ENCODE data around the gene GABRG1. TPM values are rescaled to one million over a fixed set of nuclear protein-coding genes. Genes with fewer than 3 reads are reported as not detected.

The GABRG1 gene
- total RNA-seq, 2 donors from 2014 or later: not detected

DNA sequence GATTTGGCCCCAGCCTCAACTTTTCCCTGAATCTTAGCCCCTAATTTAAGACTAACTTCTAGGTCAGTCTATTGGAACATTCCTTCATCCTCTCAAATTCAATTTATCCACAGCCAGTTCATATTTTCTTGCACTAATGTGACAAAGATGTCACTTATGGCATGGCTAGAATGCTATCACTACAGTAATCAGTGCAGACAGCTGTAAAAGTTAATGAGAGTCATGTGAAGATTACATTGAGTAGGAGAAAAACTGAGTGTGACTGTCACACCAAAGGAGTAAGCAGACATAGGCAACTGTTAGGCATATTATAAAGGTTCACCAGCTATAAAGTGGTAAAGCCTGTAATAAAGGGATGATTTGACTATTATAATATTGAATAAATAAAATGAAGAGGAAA lies 42.6 kb downstream of the GABRG1 start:
- no peak overlapping the region for H3K27ac ChIP-seq
- intact Hi-C loops (cut with DNase I): no loop called here
- no peak for DNase-seq (ENCODE audit: low spot score)
- no peaks in the 10 kb centered on the region for H3K36me3 ChIP-seq
- H3K4me3 ChIP-seq: no peak overlapping the region
- TF ChIP-seq, protein P1, sequence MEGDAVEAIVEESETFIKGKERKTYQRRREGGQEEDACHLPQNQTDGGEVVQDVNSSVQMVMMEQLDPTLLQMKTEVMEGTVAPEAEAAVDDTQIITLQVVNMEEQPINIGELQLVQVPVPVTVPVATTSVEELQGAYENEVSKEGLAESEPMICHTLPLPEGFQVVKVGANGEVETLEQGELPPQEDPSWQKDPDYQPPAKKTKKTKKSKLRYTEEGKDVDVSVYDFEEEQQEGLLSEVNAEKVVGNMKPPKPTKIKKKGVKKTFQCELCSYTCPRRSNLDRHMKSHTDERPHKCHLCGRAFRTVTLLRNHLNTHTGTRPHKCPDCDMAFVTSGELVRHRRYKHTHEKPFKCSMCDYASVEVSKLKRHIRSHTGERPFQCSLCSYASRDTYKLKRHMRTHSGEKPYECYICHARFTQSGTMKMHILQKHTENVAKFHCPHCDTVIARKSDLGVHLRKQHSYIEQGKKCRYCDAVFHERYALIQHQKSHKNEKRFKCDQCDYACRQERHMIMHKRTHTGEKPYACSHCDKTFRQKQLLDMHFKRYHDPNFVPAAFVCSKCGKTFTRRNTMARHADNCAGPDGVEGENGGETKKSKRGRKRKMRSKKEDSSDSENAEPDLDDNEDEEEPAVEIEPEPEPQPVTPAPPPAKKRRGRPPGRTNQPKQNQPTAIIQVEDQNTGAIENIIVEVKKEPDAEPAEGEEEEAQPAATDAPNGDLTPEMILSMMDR (IDR thresholded peaks at IDR 0.05): no peak
- TF ChIP-seq POLR2AphosphoS5 (IDR thresholded peaks at IDR 0.05): no peak
- TF ChIP-seq POLR2A (IDR thresholded peaks at IDR 0.05): no peak
- no peaks in the 10 kb centered on the region for H3K27me3 ChIP-seq (replicated peaks; ENCODE audit: insufficient read depth)
- H3K4me1 ChIP-seq (replicated peaks): no peaks in the 10 kb centered on the region
- no peaks in the 10 kb centered on the region for H3K9me3 ChIP-seq

DNA sequence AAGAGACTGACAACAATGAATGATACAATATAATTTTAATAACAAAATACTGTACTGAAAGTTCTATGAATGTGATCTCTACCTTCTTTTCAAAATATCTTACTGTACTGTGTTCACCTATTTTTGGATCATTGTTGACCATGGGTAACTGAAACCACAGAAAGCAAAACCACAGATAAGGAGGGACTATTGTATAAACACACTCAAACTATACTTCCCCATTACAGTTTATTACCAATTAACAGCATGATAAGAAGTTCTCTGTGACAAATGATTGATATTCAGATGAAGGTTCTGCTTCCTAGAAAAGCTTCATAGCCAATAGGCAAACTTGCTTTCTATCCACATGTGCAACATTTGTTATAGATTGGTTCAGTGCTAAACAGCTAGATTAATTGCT lies 50.1 kb downstream of the GABRG1 start:
- H3K36me3 ChIP-seq: no peaks in the 10 kb centered on the region
- TF ChIP-seq POLR2A (IDR thresholded peaks at IDR 0.05) (no peak), POLR2AphosphoS5 (IDR thresholded peaks at IDR 0.05) (no peak)
- TF ChIP-seq, protein P1 (IDR thresholded peaks at IDR 0.05): no peak

DNA sequence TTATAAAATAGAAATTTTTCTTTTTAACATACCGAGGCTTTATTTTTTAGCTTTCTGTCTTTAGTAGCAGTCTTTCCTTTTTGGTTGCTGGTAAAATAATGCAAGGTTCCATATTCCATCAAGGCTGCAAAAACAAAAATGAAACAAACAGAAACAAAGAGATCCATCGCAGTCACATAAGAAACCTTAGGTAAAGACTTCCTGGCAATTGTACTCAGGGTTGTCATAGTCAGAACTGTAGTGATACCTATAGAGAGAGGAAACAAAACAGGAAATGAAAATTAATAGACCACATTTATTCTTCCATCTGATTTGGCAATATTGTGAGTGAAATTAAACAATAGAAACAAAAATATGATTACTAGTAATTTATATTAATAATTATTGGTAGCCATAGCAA lies 72.5 kb downstream of the GABRG1 start:
- intact Hi-C loops (cut with DNase I): no loop called here
- Histone ChIP-seq H3K36me3 (no peaks in the 10 kb centered on the region), H3K27me3 (replicated peaks; ENCODE audit: insufficient read depth) (no peaks in the 10 kb centered on the region), H3K27ac (no peak overlapping the region), H3K4me1 (replicated peaks) (no peaks in the 10 kb centered on the region), H3K9me3 (no peaks in the 10 kb centered on the region), H3K4me3 (no peak overlapping the region)
- DNase-seq (ENCODE audit: low spot score): no peak
- 86% methylated on average over 2 of the region's 2 CpGs for WGBS
- TF ChIP-seq, protein P1 (IDR thresholded peaks at IDR 0.05): no peak
- TF ChIP-seq POLR2A (IDR thresholded peaks at IDR 0.05) (no peak), POLR2AphosphoS5 (IDR thresholded peaks at IDR 0.05) (no peak)

More for the DNA sequence above, 50.1 kb downstream of the GABRG1 start:
- Histone ChIP-seq H3K4me1 (replicated peaks) (no peaks in the 10 kb centered on the region), H3K9me3 (no peaks in the 10 kb centered on the region), H3K4me3 (no peak overlapping the region), H3K27ac (no peak overlapping the region), H3K27me3 (replicated peaks; ENCODE audit: insufficient read depth) (no peaks in the 10 kb centered on the region)
- intact Hi-C loops (cut with DNase I): no loop called here
- no peak for DNase-seq (ENCODE audit: low spot score)

DNA sequence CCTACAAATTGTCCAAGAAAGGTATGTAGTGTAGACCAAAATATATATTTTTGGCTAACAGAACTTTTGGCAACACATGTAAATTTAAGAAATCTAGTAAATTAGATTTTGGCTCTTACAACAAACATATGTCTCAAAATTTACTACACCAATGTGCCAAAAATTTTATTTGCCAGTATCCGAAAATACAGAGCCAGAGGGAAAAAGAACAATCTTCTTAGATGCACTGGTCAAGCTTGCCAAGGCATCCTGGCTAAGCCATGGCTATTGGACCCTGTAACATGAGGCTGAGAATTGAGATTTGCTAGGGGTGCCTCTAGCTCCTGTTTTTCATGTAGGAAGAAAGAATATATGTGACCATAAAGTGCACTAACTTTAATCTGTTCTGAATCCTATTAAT lies 91.8 kb downstream of the GABRG1 start:
- intact Hi-C loops (cut with DNase I): no loop called here

DNA sequence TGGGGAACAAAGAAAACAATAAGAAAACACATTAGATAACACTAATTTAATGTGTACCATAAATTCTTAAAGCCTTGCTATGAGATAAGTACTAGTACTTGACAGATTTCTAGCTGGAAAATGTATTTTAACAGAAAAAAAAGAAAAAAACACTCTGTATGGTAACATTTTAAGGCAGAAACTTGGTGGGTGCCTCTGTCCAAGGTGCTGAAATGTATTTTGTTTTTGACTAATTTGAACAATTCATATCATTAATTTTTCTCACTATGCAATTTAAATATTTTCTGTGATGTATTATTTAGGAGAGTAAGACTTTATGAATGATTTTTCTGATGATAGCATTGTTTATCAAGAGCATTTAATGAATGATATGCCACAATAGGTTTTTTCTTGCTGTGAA lies 107.5 kb downstream of the GABRG1 start:
- intact Hi-C loops (cut with DNase I): no loop called here
- H3K4me1 ChIP-seq (replicated peaks): no peaks in the 10 kb centered on the region
- H3K27me3 ChIP-seq (replicated peaks; ENCODE audit: insufficient read depth): no peaks in the 10 kb centered on the region
- no peak overlapping the region for H3K27ac ChIP-seq
- H3K4me3 ChIP-seq: no peak overlapping the region
- DNase-seq (ENCODE audit: low spot score): no peak
- no peaks in the 10 kb centered on the region for H3K36me3 ChIP-seq
- no peaks in the 10 kb centered on the region for H3K9me3 ChIP-seq
- TF ChIP-seq, protein P1 (IDR thresholded peaks at IDR 0.05): no peak
- TF ChIP-seq POLR2A (IDR thresholded peaks at IDR 0.05): no peak
- no peak for TF ChIP-seq POLR2AphosphoS5 (IDR thresholded peaks at IDR 0.05)

More for the DNA sequence above, 91.8 kb downstream of the GABRG1 start:
- no peak overlapping the region for H3K27ac ChIP-seq
- H3K4me3 ChIP-seq: no peak overlapping the region
- no peaks in the 10 kb centered on the region for H3K9me3 ChIP-seq
- H3K4me1 ChIP-seq (replicated peaks): no peaks in the 10 kb centered on the region
- TF ChIP-seq POLR2AphosphoS5 (IDR thresholded peaks at IDR 0.05) (no peak), POLR2A (IDR thresholded peaks at IDR 0.05) (no peak)
- TF ChIP-seq, protein P1 (IDR thresholded peaks at IDR 0.05): no peak
- DNase-seq (ENCODE audit: low spot score): no peak
- WGBS: 54% methylated on average over 1 of the region's 1 CpG
- H3K27me3 ChIP-seq (replicated peaks; ENCODE audit: insufficient read depth): no peaks in the 10 kb centered on the region
- no peaks in the 10 kb centered on the region for H3K36me3 ChIP-seq

All from prostate gland (tissue), 2 donors.